DMS153 treated with DMSO at 0.1 percent for 48 hours (cell line): ENCODE data around the gene BTG2.
A peak's percentile ranks its signal among the peaks of the same experiment; 100 is the strongest.
"Not testable (repeated sequence)": the region's sequence is repeated elsewhere in the genome, so short reads cannot be mapped to it uniquely, and the experiment has no call there.

Source experiments
- DNase-seq: peaks from one replicate; lab custom pipeline; 2025; ENCODE audit not compliant: unreplicated experiment; lab: John Stamatoyannopoulos, UW

BTG2 gene, protein sequence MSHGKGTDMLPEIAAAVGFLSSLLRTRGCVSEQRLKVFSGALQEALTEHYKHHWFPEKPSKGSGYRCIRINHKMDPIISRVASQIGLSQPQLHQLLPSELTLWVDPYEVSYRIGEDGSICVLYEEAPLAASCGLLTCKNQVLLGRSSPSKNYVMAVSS

DNA sequence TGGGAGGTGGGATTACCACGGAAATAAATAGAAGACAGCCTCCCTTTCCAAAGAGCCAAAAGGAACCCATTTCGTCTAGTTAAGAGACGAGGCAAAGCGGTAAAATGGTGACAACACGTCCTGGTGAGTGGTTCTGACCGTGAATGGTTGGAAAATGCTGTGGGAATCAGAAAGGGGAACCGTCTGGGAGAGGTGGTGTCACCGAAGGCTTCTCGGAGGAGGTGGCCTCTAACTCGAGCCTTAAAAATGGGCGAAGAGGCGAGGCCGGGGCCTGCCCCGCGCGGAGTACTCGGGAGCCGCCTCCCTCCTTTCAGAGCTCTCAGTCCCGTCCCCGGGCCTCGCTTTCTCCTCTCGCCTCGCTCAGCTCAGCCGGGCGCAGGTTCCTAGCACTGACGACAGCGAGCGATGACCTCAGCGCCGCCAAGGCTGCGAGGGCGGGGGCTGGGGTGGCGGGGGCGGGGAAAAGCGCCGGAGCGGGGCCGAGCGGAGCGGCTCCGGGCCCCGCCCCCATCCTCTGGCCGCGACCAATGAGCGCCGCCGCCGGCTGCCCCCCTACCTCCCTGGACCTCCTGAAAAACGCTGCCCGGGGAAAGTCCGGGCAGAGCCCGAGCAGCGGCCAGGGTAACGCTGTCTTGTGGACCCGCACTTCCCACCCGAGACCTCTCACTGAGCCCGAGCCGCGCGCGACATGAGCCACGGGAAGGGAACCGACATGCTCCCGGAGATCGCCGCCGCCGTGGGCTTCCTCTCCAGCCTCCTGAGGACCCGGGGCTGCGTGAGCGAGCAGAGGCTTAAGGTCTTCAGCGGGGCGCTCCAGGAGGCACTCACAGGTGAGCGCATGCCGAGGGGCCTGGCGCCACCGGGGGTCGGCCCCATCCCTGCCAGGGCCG is at the start of gene BTG2:
Gene BTG2, plus strand, starts transcription at position 601 of the 890 bp plus-strand sequence. Its CDS starts 88 bp downstream, at position 689.
- DNase-seq = peak; percentile 99

DNA sequence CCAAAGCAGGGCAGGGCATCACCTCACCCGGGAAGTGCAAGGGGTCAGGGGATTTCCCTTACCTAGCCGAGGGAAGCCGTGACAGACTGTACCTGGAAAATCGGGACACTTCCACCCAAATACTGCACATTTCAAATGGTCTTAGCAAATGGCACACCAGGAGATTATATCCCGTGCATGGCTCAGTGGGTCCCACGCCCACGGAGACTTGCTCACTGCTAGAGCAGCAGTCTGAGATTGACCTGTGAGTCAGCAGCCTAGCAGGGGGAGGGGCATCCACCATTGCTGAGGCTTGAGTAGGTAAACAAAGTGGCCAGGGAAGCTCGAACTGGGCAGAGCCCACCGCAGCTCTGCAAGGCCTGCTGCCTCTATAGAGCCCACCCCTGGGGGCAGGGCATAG is 48.7 kb upstream of the BTG2 start:
- not testable (repeated sequence) for DNase-seq

DNA sequence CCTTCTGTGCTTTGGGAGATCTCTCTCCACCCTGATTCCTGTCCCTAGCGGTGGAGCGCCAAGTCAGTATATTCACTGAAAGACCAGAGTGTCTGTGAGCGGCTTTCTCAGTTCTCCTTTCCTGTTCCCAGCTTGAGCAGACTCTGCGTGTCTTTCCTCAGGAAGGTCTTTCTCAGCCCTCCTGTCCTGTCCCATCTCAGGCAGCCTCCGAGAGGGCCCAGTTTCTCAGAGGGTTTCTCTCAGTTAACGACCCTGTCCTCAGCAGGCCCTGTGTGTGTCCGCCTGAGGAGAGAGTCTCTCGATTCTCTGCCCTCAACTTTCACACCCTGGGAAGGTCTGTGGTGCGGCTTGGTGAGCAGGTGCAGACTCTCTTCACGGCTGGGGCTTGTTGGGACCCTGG is 41.8 kb upstream of the BTG2 start:
- no peak for DNase-seq

DNA sequence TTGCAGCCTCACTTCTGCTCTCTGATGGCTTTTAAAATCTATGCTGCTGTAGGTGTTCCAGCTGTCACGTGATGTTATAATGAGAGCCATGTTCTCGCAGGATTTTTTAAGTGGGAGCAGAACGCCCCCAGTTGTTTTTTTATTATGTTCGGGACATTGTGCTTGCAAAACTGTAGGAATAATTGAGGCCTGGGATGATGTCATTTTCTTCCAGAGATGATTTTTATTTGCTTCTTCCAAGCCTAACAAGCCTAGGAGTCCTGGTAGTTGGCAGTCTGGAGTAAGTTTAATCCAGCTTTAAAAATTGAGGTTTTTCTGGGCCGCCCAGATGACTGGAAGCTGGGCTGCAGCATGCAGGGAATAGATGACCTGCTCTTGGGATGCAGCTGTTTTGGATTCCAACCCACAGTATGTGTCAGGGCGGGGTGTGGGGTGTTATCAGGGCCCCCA is 41.2 kb upstream of the BTG2 start:
- no peak for DNase-seq

DNA sequence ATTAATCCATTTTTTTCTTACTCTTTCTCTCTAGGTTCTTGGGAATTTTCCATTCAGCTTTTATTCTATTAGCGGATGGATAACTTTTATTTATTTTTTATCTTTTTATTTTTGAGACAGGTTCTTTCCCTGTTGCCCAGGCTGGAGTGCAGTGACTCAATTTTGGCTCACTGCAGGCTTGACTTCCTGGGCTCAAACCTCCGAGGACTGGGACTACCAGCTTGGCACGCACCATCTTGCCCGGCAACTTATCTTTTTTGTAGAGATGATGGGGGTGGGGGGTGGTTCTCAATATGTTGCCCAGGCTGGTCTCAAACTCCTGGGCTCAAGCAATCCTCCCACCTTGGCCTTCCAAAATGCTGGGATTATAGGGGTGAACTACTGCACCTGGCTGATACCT is 39.8 kb upstream of the BTG2 start:
- no peak for DNase-seq

DNA sequence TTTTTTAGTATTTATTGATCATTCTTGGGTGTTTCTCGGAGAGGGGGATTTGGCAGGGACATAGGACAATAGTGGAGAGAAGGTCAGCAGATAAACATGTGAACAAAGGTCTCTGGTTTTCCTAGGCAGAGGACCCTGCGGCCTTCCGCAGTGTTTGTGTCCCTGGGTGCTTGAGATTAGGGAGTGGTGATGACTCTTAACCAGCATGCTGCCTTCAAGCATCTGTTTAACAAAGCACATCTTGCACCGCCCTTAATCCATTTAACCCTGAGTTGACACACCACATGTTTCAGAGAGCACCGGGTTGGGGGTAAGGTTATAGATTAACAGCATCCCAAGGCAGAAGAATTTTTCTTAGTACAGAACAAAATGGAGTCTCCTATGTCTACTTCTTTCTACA is 39.2 kb upstream of the BTG2 start:
- DNase-seq = not testable (repeated sequence)

DNA sequence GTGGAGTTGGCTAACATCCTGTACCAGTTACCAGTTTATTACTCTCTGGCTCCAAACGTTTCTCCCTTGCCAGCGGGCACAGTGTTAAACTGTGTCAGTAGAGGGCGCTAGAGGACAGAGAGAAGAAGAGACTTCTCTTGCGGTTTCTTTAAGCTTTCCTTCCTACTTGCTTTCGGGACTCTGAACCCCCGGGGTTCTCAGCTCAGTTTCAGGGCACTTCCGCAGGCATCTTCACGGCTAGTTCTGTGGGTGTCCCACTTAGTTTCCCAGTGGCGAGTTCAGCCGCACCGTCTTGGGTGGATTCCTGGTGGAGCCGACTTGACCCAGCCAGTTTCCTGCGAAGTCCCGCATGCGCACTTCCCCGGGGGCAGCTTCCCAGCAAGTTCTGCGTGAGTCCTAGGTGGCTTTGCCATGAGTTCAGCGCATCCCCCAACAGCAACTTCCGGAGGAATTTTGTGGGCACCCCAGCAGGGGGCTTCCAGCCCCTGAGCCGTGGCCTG is 37.9 kb upstream of the BTG2 start:
- DNase-seq = peak; percentile 92

DNA sequence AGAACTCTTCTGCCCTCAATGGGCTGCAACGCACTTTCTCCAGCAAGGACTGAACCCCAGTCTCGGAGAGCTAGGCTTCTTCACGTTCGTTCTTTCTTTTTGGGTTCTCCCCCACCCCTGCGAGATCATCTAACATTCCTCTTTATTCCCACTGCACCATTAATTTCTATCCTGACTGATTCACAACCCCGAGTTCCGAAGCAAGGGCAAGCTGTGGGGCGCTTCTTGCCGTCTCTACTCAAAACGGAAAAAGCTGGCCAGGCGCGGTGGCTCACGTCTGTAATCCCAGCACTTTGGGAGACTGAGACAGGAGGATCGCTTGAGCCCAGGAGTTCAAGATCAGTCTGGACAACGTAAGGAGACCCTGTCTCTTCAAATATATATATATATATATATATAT is 37.4 kb upstream of the BTG2 start:
- no peak for DNase-seq

DNA sequence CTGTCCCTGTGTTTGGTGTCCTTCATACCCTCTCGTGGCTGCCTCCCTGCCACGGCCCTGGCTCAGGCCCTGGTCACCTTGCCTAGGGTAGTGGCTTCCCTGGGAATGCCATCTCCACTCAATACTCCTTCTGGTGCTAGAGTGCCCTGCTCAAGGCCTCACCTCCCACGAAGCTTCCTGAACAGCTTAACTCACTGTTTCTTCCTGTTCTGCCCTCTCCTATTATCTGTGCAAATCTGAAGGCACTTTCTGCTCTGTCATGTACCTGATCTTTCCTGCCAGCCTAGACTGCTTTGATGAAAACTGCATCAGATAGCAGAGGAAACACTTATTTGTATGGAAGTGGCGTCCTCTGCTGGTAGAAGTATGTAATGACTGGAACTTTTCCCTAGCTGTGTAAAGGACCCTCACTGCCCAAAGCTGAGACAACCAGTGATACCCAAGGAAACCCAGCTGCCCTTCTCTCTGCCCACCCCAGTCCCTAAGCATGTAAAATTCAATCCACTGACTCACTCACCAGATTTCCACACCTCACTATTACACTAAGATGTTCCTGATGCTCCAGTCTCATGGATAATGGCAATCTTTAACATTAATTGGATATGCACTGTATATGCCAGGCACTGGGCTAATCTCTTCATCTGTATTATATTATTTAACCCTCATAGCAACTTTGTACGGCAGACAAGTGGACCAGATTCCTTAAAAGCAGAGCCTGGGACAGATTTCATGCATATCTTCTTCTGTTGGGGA is 36.2 kb upstream of the BTG2 start:
- peak; percentile 94 for DNase-seq

DNA sequence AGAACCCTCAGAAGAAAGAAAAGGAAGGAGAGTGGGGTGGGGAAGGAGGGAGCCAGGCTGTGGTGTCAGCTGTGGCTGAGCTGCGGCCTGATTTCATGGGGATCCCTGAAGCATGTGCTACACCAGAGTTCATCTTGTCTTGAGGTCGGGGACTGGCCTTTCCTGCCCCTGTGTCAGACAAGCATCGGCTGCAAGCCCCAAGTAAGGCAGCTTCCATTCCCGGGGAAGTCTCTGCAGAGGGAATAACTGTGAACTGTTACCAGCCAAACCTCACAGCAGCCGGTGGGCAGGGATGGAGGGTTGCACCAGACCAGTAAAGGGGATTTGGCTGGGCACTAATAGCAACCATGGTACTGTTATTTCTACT is 35.7 kb upstream of the BTG2 start:
- no peak for DNase-seq

DNA sequence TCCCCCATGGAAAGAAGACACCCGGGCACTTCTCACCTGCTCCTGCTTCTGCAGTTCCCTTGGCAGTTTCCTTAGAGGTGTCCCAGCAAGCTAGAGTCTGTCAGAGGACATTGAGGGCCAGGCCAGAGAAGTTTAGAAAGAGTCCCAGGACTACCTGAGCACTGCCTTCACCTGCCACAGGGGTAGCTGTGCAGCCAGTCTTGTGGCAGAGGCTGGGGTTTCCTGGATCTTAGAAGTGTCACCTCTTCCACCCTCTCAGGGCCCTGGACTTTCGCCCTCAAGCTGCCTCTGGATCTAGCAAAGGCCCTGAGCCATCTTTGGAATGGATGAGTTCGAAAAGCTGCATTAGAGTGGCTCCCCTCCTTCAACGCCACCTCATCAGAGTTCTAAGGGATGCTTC is 34.9 kb upstream of the BTG2 start:
- no peak for DNase-seq

DNA sequence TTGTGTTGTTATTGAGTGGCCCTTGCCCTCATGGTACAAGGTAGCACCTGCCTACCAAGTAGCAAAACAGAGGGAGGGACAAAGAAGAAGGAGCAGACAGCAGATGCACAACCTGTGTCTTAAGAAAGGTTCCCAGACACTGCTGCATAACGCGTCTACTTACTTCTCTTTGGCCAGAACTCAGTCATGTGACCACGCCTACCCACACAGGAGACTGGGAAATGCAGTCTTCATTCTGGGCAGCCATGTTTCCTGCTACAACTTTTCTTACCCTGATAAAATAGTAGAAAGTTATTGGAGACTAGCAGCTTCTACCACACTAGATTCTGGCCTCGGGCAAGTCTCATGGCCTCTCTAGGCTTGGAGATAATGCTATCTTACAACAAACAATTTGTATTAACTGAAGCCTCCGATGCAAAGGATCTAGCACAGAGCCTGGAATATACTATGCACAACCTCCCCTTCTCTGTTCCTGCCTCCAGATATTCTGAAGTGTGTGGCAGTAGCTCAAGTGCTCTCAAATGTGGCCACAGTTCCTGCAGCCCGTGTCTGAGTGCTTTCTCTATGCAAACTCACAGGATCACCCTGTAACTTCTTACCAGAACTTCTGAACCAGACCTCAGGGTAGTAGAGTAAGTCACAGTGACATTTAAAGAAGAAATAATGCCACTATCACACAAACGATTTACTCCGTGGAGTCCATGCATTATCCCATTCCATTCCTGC is 34.1 kb upstream of the BTG2 start:
- peak; percentile 52 for DNase-seq

DNA sequence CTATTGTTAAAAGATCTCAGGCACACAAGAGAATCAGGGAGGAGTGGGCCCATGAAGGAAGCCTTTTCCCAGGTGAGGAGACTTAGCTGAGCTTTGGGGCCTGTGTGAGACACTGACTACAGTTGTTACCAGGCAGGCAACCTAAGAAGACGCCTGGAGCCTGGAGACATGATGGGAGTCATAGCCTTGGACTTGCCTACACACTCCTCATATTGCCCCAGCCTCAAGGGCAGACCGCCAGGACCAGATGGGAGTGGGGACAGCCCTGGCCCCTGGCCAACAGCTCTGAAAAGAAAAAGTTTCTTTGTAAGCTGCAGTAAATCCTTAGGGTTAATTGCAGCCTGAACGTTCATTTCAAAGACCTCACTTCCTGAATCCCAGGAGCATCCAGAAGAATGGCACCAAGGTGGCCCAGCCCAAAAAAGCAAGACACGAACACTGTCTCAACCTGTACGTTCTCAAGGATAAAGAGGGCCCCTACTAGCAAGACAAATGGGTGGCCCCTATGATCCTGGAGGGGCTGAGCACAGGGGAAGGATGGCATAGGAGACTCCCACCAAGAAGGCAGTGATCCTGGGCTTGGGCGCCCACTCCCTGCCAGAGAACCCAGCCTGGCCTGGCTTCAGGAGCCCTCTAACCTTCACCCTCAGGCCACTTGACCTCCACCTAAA is 33.2 kb upstream of the BTG2 start:
- DNase-seq = no peak

DNA sequence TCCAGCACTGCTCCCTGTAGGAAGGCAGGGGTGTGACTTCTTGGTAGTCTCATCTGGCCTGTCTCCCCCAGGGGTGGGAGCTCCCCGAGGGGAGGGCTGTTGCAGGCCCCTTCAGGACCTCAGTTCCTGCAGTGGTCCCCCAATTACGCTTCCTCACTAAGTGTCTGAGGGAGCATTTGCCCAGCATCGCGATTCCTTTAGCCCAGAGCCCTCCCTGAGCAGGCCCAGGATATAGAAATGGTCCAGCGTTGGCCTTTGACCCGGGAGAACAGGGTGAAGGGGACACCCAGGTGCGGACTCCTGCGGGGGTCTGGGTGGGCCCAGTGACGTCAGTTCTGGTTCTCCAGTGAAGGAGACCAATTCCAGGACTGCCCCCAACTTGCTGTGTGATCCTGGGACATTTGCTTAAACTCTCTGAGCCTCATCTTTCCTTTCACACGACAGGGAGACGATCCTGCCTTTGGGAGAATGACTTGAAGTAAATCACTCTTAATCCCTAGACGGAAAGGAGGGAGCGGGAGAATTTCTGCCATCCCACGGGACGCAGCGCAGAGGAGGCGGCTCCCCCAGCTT is 32.6 kb upstream of the BTG2 start:
- no peak for DNase-seq

DNA sequence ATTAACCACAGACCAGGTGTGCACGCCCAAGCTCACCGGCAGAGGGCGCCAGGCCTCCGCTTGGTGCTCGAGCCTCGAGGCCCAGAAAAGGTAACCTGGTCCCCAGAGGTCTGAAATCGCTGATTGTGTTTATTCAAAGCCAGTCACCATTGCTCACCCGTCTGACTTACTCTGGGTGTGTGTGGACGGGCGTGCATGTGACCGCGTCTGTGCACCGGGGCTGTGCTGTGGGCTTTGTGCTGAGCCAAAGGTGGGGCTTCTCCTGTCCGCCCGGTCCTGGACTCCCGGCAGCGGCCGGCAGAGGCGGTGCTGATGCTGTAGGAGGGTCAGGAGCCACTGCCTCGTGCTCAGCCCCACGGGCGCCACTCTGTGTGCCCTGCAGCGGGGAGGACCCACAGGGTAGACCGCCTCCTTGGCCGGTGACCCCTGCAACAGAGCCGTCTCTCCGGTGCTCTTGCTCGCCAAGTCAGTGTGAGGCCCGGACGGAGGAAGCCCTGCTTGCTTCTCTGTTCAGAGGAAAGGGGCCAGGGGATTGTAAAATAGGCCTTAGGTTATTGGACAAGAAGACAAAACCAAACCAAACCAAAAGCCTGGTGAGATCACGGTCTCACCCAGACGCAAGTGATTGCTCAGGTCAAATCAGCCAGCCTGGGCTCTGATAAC is 32.0 kb upstream of the BTG2 start:
- peak; percentile 97 for DNase-seq

DNA sequence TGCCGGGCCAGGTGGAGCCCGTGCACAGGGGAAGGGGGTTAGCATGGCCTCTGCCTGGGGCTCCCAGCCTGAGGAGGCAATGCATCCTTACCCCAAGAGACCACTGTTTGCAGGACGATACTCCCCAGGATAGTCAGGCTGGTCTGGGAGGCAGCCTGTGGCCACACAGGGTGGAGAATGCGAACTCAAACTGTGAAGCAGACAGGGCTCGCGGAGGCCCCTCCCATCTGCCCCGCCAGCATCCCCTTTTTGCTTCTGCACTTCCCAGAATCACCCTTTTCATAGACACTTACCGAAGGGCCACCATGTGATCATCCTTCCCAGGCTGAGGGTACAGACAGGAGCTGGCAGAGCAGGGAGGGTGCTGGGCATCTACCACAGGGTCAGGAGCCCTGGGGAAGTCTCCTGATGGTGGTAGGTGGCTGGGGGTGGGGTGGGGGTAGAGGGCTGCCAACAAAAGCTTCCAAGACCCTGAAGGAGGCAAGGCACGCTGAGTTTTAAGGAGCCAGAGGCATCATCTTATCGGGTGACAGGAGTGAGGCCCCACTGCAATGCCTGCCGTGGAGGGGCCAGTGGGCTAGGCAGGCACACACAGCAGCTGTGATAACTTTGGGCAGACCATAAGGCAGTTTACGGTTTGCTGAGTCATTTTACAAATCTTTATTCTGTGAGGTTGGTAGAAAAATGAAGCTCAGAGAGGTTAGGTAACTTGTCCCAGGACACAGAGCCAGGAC is 31.3 kb upstream of the BTG2 start:
- DNase-seq = no peak

DNA sequence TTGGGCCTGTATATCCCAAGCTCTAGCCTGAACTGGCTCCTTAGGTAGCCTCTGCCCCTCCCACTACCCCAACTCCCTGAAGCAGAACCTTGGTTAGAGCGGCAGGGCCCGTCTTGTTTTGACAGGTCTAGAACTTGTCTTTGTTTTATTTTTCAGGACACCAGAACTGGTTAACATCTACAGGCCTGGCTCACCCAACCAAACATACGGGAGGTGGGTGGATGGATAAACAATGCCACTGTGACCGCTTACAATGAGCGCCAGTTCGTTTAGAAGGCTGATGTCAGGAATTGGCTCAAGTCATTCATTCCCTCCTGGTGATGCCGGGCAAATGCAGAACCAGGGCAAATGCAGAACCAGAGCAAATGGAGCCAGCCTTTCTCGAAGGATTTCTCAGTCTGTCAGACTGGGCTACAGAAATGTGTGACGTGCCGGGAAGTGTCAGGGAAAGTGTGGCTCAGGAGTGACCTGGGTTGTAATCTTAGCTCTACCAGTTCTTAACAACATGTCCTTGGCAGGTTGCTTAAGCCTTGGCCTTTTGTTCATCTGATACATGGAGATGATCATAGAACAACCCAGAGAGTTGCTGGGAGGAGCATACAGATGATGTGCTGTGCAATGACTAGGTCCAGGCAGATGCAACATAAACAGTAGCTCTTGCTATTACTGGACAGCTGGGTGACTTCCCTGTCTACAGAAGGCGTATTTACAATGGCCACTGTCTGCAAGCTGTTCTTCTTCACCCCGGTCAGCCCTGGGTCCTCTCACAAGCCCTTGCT is 30.5 kb upstream of the BTG2 start:
- DNase-seq = no peak

DNA sequence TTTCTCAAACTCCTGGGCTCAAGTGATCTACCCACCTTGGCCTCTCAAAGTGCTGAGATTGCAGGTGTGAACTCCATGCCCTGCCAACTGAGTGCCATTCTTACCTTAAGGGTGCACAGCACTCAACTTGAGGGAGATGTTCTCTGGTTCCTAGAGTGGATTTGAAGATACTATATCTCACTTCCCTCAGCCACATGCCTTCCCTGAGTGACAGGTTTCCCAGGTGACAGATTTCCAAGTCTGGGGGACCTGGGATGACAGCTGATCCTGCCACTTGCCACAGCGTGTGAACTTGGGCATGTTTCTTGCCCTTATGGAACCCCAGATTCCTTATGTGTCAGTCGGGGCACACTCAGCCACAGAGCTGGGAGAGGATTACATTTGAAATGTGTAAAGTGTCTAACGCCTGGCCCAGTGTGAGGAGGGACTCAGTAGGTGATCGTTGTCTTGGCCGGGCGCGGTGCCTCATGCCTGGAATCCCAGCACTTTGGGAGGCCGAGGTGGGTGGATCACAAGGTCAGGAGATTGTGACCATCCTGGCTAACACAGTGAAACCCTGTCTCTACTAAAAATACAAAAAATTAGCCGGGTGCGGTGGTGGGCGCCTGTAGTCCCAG is 29.6 kb upstream of the BTG2 start:
- no peak for DNase-seq
